ENCODE data around the gene SIRT2.
A peak's percentile ranks its signal among the peaks of the same experiment; 100 is the strongest.

The SIRT2 gene

GRCh38 chr19:38930776-38931520 lies 31.5 kb upstream of the SIRT2 start, which contains the start of gene MRPS12:
Gene MRPS12, plus strand, starts transcription at chr19:38930944. Its CDS starts 351 bp downstream, at chr19:38931295.
- H3K27me3 ChIP-seq (replicated peaks): no peaks in the 10 kb centered on the region
- peak; percentile 99 for DNase-seq
- H3K36me3 ChIP-seq (replicated peaks): peaks cover 2% of the 10 kb centered on the region
- TF ChIP-seq, protein P1, sequence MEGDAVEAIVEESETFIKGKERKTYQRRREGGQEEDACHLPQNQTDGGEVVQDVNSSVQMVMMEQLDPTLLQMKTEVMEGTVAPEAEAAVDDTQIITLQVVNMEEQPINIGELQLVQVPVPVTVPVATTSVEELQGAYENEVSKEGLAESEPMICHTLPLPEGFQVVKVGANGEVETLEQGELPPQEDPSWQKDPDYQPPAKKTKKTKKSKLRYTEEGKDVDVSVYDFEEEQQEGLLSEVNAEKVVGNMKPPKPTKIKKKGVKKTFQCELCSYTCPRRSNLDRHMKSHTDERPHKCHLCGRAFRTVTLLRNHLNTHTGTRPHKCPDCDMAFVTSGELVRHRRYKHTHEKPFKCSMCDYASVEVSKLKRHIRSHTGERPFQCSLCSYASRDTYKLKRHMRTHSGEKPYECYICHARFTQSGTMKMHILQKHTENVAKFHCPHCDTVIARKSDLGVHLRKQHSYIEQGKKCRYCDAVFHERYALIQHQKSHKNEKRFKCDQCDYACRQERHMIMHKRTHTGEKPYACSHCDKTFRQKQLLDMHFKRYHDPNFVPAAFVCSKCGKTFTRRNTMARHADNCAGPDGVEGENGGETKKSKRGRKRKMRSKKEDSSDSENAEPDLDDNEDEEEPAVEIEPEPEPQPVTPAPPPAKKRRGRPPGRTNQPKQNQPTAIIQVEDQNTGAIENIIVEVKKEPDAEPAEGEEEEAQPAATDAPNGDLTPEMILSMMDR (IDR thresholded peaks at IDR 0.05; ENCODE audit: low read depth, low read length, missing control alignments): no peak
- in situ Hi-C loops (cut with HindIII; ENCODE audit: low pct_ligation_motif_present, low sequenced_read_pairs): no loop called here
- peak within 1 kb of the TSS; percentile 89 for H3K27ac ChIP-seq
- H3K4me3 ChIP-seq (ENCODE audit: low read depth, low read length): peak within 1 kb of the TSS; percentile 77

DNA sequence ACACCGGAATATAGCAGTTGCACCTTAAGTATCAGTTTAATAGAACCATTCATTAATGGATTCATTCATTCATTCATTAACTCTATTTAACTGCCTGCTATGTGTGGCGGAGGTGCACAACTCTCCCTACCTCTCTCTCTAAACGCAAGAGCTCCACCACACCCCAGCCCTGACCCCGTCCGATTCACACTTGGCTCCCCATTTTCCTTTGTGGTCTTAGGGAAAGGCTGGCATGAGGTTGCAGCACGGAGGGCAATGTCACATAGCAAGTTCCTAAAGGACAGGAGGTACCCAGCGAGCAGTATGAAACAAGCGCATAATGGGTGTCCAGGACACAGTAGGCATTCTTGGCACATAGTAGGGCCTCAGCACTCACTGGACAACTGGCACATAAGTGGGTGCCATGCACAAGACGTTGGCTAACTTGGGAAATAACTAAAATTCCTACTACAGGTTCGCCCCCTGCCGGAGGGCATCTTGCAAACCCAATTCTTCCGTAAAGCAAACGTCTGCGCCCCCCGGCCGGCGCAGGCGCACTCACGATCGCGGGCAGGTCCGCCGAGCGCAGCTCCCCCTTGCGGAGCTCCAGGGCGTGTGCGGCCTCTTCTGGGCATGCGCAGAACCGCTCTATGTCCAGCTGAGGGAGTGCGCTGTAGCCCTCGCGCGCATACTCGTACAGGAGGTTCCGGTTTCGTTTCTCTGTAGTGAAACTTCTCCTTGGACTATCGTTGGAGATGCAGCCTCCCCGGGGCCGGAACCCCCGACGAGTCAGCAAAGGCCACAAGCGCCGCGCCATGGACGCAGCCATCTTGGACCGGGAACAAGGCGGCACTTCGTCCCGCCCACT lies 30.7 kb upstream of the SIRT2 start, which contains the start of gene SARS2:
SARS2 (minus strand) TSS at position 835 of the 847 bp plus-strand sequence; CDS start at position 808, 27 bp downstream.
- Histone ChIP-seq H3K4me3 (ENCODE audit: low read depth, low read length) (peak within 1 kb of the TSS; percentile 77), H3K36me3 (replicated peaks) (peaks cover 9% of the 10 kb centered on the region), H3K27me3 (replicated peaks) (no peaks in the 10 kb centered on the region), H3K27ac (peak within 1 kb of the TSS; percentile 89)
- in situ Hi-C loops (cut with HindIII; ENCODE audit: low pct_ligation_motif_present, low sequenced_read_pairs): no loop called here
- TF ChIP-seq, protein P1 (IDR thresholded peaks at IDR 0.05; ENCODE audit: low read depth, low read length, missing control alignments): peak; percentile 86
- peak; percentile 85 for DNase-seq

GRCh38 chr19:38928391-38929001 lies 29.1 kb upstream of the SIRT2 start:
- no peak overlapping the region for H3K4me3 ChIP-seq (ENCODE audit: low read depth, low read length)
- no peak for DNase-seq
- in situ Hi-C loops (cut with HindIII; ENCODE audit: low pct_ligation_motif_present, low sequenced_read_pairs): no loop called here
- TF ChIP-seq, protein P1 (IDR thresholded peaks at IDR 0.05; ENCODE audit: low read depth, low read length, missing control alignments): no peak
- no peaks in the 10 kb centered on the region for H3K27me3 ChIP-seq (replicated peaks)
- H3K27ac ChIP-seq: no peak overlapping the region
- peaks cover 13% of the 10 kb centered on the region for H3K36me3 ChIP-seq (replicated peaks)

DNA sequence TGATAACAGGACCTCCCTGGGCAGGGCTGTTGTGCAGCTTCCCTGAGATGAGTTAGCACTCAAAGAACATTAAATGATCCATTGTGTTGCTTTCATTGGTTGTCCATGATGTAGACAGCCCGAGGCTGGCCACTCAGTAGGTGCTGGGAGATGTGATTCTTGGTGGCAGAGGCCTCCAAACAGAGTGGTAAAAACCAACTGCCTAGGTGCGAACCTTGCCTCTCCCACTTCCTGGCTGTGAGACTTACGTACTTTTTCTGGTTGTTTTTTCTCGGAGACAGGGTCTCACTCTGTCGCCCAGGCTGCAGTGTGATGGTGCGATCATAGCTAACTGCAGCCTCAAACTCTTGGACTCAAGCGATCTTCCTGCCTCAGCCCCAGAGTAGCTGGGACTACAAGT lies 25.0 kb upstream of the SIRT2 start:
- in situ Hi-C loops (cut with HindIII; ENCODE audit: low pct_ligation_motif_present, low sequenced_read_pairs): no loop called here
- Histone ChIP-seq H3K27ac (no peak overlapping the region), H3K36me3 (replicated peaks) (peaks cover 20% of the 10 kb centered on the region), H3K27me3 (replicated peaks) (no peaks in the 10 kb centered on the region), H3K4me3 (ENCODE audit: low read depth, low read length) (no peak overlapping the region)
- no peak for DNase-seq
- TF ChIP-seq, protein P1 (IDR thresholded peaks at IDR 0.05; ENCODE audit: low read depth, low read length, missing control alignments): no peak

DNA sequence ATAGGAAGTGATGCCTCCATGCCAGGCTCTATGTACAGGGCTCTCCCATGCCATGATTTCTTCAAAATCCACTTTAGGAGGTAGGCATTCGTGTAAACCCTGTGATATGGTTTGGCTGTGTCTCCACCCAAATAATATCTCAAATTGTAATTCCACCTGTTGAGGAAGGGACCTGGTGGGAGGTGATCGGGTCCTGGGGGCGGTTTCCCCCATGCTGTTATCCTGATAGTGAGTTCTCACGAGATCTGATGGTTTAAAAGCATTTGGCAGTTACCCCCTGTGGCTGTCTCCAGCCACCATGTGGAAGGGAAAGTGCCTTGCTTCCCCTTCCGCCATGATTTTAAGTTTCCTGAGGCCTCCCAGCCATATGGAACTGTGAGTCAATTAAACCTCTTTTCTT lies 23.1 kb upstream of the SIRT2 start:
- H3K36me3 ChIP-seq (replicated peaks): peaks cover 20% of the 10 kb centered on the region
- in situ Hi-C loops (cut with HindIII; ENCODE audit: low pct_ligation_motif_present, low sequenced_read_pairs): no loop called here
- H3K4me3 ChIP-seq (ENCODE audit: low read depth, low read length): no peak overlapping the region
- H3K27ac ChIP-seq: no peak overlapping the region
- no peaks in the 10 kb centered on the region for H3K27me3 ChIP-seq (replicated peaks)
- TF ChIP-seq, protein P1 (IDR thresholded peaks at IDR 0.05; ENCODE audit: low read depth, low read length, missing control alignments): no peak
- DNase-seq: no peak

All from brain microvascular endothelial cell (primary cell).